GM06990 (cell line): ENCODE results near the gene CST9.
"Not testable (repeated sequence)": the region's sequence is repeated elsewhere in the genome, so short reads cannot be mapped to it uniquely, and the experiment has no call there.

Source experiments
- DNase-seq: peaks from one replicate; pipeline ENCODE4 v3.0.0-alpha.2; 2011; ENCODE audit not compliant: insufficient read length; ENCODE audit errors: extremely low read depth
- H3K27me3 ChIP-seq: replicated peaks from 2 replicates; pipeline ENCODE4 v1.6.0; 2011; ENCODE audit warnings: low read length; ENCODE audit not compliant: control insufficient read depth, insufficient read depth
- H3K36me3 ChIP-seq: 2 replicates; pipeline ENCODE4 v1.5.1; 2011; ENCODE audit warnings: low read length; ENCODE audit not compliant: control insufficient read depth, insufficient read depth
- H3K4me3 ChIP-seq: replicated peaks from 2 replicates; pipeline ENCODE4 v1.5.1; 2011; ENCODE audit warnings: low read depth, mild to moderate bottlenecking, control low read depth, low read length
- CTCF ChIP-seq: IDR thresholded peaks from 2 replicates; pipeline ENCODE4 v1.5.1; 2011; ENCODE audit warnings: low read length, control low read depth, mild to moderate bottlenecking, inconsistent platforms; ENCODE audit not compliant: insufficient read depth, poor library complexity, severe bottlenecking

Gene CST9

GRCh38 chr20:23585808-23586734, 19.6 kb downstream of the CST9 start:
- Histone ChIP-seq H3K4me3 (no peak overlapping the region), H3K36me3 (no peaks in the 10 kb centered on the region), H3K27me3 (no peaks in the 10 kb centered on the region; the same call in 1 of the 2 replicates)
- DNase-seq: no peak
- no peak for TF ChIP-seq CTCF

- Histone ChIP-seq H3K4me3 (no peak overlapping the region), H3K27me3 (no peaks in the 10 kb centered on the region; the same call in 1 of the 2 replicates), H3K36me3 (no peaks in the 10 kb centered on the region)
- DNase-seq: no peak
- TF ChIP-seq CTCF: no peak
These were observed 20.3 kb downstream of the CST9 start for GRCh38 chr20:23585449-23585807.

GRCh38 chr20:23584434-23585199, 21.1 kb downstream of the CST9 start:
- TF ChIP-seq CTCF: no peak
- no peaks in the 10 kb centered on the region; the same call in 1 of the 2 replicates for H3K27me3 ChIP-seq
- no peak for DNase-seq

GRCh38 chr20:23583526-23583925, 22.2 kb downstream of the CST9 start:
- Histone ChIP-seq H3K27me3 (no peaks in the 10 kb centered on the region; the same call in 1 of the 2 replicates), H3K36me3 (no peaks in the 10 kb centered on the region), H3K4me3 (no peak overlapping the region)
- TF ChIP-seq CTCF: no peak
- DNase-seq: no peak

More at GRCh38 chr20:23584434-23585199, 21.1 kb downstream of the CST9 start:
- Histone ChIP-seq H3K4me3 (no peak overlapping the region), H3K36me3 (no peaks in the 10 kb centered on the region)

GRCh38 chr20:23582293-23582692, 23.4 kb downstream of the CST9 start:
- H3K4me3 ChIP-seq: no peak overlapping the region
- no peaks in the 10 kb centered on the region for H3K36me3 ChIP-seq
- no peak for TF ChIP-seq CTCF
- no peak for DNase-seq
- H3K27me3 ChIP-seq: no peaks in the 10 kb centered on the region; the same call in 1 of the 2 replicates

- not testable (repeated sequence) for H3K36me3 ChIP-seq, H3K4me3 ChIP-seq, DNase-seq, H3K27me3 ChIP-seq
These were observed 23.9 kb downstream of the CST9 start for GRCh38 chr20:23581833-23582232.
